ENCODE results near the gene GSN.

GSN gene

DNA sequence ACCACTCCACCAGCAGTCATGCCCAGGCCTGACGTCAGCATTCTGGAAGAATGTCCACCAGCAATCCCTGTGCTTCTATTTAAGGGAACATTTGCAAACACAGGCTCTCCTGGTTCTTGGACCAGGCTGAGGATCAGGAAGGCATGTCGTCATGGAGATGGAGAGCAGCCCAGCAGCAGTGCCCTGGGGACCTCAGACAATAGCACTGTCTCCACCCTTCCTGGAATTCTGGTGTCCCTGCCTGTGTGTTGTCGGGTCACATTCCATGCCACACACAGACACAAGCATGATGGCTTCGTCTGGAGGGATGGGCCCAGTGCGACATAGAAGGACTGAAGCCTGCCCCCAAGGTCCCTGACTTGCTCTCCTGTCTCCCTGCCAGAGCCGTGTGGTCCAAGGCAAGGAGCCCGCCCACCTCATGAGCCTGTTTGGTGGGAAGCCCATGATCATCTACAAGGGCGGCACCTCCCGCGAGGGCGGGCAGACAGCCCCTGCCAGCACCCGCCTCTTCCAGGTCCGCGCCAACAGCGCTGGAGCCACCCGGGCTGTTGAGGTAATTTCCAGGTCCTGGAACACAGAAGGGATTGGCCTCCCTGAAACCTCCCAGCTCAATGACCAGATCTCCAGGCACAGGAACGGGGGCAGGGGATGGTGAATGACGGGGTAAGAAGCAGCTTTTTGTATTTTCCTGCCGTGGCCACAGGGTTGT, 58.3 kb downstream of the GSN start:
- DNase-seq: no peak

DNA sequence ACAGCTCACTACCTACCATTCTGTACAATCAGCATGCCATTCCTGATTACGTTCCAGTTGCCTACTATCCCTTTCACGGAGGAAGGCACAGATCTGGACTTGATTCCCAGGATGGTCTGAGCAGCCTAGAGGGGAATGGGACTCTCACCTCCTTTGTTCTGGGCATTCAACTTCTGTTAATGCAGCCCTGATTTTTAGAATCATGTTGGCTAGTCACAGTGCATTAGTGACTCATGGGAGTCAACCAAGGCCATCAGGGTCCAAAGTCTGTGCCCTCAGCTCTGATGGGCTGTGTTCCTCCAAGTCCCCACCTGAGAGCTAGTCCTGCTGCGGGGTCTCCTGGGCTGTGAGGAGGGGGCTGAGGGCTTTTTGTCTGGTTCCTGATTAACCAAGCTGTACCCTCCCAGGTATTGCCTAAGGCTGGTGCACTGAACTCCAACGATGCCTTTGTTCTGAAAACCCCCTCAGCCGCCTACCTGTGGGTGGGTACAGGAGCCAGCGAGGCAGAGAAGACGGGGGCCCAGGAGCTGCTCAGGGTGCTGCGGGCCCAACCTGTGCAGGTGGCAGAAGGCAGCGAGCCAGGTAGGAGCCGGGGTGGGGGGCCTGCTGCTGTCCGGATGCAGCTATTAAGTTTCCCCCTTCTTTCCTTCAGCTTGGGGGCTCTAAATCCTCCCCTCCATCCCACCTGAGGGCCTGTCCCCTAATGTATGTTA, 59.1 kb downstream of the GSN start:
- DNase-seq: no peak

DNA sequence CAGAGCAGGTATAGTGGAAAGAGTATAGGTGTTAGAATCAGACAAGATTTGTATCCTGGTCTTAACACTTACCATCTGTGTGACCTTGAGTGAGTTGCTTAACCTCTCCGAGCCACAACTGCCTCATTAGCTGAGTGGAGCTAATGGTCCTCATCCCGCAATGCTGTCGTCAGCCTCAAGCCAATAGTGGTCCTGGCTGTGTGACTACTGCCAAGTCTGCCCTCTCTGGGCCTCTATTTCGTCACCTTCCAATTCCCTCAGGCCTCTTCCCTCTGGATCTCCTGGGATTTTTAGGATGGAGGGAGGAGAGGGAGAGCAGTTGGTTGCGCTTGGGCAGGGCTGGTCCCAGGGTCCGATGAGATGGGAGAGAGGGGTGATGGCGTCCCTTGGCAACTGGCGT, 60.5 kb downstream of the GSN start:
- DNase-seq: no peak

DNA sequence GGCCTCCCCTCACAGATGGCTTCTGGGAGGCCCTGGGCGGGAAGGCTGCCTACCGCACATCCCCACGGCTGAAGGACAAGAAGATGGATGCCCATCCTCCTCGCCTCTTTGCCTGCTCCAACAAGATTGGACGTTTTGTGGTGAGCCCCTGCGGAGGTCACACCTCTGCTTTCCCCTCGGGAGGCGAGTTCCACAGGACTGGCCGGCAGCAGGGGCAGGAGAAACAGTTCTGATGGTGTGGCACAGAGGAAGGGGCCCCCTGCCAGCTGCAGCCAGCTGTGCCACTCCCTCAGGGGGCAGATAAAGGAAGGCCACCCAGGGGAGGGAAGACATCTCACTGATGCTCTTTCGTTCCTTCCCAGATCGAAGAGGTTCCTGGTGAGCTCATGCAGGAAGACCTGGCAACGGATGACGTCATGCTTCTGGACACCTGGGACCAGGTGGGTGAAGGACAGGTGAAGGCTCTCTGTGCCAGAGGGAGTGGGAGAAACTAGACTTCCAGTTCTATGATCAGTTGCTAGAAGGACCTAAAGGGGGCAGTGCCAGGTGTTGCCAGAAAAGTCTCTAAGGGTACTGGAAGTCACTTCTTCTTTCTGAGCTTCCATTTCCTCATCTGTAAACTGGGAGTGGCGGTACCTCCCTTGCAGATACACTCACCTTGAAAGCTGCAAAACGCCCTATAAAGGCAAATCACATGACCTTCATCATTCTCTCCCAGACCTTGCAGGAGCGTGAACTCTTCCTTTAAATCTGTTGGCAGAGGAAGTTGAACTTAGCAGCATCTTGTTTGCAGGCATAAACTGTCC, 61.1 kb downstream of the GSN start:
- DNase-seq: no peak

DNA sequence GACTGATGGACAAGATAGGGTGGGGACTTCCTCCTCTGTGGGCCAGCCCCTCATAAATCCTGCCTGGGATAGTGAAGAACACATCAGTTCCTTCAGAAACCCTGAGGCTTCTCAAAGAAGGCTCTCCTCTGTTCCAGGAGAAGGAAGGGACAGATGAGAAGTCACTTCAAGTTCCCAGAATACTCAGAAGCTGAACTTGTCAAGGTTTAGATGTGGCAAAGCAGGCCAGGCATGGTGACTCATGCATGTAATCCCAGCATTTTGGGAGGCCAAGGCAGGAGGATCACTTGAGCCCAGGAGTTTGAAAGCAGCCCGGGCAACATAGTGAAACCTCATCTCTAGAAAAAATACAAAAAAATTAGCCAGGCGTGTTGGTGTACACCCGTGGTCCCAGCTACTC, 63.6 kb downstream of the GSN start:
- no peak for DNase-seq

DNA sequence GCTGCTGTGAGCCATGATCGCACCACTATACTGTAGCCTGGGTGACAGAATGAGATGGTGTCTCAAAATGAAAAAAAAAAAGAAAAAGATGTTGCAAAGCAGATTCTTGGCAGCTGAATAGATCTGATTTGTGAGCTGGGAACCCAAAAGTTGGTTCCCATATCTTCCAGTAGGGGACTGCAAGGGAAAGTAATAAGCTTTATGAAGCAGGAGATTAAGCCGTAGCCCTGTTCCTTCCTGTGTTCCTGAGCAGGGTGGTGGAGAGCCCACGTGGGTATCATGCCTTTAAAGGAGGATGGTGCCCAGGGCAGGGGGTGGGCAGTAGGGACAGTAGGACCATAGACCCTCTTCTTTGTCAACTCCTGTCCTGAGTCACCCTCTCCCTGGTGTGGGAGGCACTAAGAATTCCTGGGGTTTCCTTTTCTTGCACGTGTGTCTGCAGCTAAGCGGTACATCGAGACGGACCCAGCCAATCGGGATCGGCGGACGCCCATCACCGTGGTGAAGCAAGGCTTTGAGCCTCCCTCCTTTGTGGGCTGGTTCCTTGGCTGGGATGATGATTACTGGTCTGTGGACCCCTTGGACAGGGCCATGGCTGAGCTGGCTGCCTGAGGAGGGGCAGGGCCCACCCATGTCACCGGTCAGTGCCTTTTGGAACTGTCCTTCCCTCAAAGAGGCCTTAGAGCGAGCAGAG, 64.2 kb downstream of the GSN start:
- no peak for DNase-seq

DNA sequence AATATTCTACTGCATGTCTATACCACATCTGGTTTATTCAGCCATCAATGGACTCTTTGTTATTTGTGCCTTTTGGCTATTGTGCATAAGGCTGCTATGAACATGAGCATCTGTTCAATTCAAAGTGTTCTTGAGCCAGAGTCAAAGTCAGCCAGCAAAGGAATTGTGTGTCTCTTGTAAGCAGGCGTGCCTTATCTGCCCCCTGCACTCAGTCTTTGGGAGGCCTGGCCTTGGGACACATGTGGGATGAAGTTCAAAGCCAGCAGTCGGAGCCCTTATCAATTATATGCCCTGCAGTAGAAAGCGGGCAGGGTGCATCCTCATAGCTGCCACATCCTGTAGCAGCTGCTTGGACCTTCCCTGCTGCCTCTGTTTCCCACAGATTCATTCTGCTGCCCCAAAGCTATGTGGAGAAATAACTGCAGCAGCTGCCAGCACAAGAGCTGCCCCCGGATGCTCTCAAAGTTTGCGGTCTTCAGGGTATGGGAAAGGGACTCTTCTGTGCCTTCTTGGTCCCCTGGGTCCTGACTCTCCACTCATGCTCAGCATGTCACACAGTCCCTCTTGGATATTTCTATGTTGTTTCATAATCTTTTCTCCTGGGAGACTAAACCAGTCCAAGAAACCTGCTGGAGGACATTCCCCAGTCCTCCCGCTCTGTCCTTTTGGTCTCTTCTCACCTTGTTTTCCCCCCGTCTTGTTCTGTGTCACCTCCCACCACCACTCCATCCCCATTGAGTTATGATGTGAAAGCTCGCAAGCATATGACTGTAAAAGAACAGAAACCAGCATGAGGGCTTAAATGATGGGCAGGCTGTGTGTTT, 66.2 kb downstream of the GSN start:
- DNase-seq: no peak

DNA sequence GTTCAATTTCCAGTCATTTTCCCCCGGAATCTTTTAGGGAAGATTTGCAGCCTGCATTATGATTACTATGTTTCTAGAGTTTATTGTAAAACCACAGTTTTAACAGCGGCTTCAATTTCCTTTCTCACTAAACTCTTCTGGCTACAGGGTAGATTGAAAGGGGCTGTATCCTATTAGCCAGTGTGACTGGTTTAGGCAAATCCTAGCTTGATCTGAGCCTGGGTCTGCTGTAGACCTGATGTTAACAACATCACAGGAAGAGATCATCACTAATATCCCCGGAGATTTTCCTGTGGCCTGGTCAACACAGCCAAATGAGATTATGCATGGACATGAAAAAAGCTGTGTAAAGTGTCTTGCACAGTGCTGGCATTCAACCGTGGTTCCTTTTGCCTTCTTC, 68.7 kb downstream of the GSN start:
- no peak for DNase-seq

DNA sequence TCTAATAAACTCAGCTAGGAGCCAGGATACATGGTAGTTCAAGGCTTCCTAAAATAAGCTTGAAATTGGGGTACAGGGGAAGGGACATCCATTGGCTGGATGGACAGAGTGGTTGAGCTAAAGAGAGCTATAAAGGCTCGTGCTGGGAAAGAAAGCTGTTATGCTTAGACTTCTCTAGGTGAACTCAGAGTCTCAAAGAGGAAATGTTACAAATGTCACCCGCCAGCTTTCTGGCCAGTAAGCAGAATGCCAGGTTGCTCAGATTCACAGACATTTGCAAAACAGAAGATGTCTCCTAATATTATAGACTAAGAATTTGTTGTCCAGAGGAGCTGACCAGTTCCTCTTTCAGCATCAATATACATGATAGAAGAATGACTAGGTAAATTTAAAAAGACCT, 71.5 kb downstream of the GSN start:
- no peak for DNase-seq

DNA sequence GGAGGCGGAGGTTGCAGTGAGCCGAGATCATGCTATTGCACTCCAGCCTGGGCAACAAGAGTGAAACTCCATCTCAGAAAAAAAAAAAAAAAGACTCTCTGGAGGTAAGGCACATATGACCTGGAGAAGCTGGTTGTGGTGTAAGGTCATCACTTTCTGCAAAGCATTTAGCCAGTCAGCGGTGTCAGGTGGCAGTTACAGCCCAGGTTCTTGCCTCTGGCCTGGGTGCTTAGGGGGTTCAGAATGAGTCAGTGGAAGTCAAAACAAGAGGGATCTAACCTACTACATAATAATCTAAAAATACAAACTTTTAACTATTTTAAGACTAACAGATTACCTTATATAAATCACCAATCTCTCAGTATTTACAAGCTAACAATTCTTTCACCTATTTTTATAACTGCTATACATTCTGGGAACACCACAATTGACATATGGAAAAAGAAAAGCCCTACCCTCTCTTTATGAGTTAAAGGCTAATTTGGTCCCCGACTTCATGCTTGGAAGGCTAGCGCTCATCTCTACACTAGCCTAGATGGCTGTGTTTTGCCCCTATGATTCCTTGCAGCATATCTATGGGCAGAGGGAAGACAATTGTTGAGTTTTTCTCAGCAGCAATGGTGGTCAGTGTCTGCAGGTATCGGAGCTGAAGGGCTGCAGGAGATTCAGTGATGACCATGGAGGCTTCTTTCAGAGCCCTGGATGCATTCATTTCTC, 72.9 kb downstream of the GSN start:
- DNase-seq: no peak

DNA sequence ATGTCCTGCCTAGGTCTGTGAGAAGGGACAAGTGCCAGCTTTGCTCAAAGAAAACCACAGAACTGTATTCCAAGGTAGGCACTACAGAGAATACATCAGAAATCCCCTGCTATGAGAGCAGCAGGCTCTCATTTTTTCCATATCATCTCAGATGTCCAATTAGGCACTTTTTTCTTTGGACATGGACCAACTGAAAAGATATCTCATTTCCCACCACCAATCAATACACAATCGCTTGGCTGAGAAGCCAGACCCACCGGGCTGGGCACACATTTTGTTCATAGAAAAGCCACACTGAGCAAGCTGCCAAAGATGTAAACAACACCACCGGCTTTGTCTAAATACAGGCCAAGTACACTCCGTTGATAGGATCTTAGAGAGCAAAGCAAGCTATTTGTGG, 76.2 kb downstream of the GSN start:
- no peak for DNase-seq

DNA sequence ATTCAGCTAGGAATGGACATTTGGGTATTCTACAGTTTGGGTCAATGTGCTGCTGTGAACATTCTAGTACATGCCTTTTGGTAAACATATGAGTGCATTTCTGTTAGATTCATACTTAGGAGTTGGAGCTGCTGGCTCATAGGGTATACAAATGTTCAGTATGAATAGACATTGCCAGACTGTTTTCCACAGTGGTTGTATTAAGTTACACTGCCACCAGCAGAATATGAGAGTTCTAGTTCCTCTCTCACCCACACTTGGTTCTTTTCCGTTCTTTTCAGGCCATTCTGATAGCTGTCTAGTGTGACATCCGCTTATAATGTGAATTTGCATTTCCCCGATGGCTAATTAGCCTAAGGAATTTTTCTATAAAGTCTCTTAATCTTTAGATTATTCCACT, 77.1 kb downstream of the GSN start:
- no peak for DNase-seq

DNA sequence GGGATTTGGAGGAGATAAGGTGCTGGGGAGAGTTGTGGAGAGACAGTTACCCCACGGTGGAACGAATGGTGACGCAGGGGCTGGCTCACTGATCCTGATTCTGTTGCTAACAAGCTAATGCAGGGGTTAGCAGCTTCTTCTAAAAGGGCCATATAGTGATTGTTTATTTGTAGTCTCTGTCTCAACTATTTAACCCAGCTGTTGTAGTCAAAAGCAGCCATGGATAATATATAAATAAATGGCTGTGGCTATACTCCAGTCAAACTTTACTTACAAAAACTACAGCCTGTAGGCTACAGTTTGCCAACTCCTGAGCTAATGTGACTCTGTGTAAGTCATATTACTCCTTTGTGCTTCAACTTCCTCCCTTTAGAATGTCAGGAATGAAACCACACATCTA, 80.3 kb downstream of the GSN start:
- no peak for DNase-seq

DNA sequence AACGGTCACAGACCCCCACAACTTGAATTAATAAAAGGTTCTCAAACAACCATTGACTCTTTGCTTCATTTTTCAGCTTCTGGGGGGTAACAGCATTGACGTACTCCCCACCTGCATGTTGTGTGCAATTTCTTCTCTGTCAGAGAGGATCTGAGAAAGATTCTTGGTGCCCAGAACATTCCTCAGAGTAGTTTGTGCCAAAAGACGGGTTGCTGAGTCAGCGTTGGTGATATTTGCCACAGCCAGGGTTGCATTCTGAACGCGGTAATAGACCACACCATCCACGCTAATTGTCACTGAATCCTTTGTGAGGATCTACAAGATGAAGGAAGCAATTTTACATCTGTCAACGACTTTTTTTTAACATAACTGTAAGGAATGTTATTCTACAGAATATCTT, 81.0 kb downstream of the GSN start:
- no peak for DNase-seq

DNA sequence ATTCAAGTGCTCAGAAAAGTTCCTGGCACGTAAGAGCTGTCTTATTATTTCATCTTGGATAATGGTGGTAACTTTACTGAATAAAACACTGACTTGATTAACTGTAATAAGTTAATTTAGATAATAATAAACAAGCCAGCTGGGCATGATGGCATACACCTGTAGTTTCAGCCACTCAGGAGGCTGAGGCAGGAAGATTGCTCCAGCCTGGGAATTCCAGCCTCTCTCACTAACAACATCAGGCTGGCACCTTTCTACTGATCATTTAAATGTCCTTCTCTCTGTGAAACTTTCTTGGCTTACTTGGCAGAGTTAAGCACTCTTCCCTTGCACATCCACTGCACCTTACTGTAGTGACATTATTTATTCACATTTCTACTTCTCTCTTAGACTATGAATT, 82.1 kb downstream of the GSN start:
- DNase-seq: no peak

DNA sequence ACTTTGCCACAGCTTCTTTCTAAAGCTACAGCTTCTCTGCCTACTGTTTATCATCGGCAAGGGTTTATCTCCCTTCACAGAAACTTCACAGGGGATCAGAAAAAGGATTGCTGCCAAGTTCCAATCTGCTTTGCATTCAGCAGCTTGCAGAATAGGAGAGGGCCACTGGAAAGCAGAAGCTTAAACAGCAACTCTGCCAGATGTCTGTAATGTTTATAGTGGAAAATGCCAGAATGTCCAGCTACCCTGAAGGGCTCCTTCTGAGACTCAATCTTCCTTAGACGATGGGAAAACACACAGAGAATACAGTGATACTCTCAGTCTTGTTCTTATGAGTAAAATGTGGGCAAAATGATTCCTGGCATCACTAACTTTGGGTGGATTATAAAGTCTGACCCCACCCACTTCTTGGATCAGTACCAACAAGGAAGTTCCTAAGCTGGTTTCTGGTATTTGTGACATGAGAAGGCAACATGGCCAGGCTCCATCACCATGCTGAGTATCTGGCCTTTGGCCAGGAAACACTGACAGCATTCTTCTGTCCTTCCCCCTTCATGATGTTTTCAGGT, 83.1 kb downstream of the GSN start:
- no peak for DNase-seq

DNA sequence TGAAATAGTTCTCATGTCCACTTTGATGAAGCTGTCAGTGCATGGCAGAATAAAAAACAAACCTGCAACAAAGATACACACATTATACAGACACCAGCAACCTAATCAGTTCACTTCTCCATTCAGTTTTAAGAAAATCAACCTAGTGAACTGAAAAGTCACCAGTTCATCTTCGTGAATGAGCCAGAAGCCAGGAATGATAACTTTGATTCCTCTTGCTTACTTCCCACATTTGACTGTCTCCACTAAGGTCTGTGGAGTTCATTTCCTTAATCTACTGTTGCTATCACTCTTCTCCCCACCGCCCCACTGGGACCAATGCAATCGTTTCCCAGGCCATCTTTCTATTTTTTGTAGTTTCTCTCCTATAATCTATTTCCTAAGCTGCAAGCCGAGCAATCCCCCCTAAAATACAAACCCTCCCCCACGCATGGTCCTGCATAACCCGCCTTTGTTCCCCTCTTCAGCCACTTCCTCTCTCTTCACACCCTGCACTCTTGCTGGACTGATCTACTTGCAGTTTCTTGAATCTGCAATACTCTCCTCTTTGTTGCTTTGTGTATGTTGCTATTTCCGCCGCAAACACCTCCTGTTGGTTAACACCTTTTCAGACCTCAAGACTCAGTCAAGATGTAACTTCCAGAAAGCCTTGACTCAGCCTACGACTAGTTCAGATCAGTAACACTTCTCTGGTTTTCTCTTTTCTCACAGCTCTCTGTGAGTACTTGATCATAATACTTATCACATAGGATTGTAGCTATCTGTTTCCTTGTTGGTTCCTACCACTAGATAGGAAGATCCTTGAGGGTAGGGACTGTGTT, 85.5 kb downstream of the GSN start:
- DNase-seq: no peak

DNA sequence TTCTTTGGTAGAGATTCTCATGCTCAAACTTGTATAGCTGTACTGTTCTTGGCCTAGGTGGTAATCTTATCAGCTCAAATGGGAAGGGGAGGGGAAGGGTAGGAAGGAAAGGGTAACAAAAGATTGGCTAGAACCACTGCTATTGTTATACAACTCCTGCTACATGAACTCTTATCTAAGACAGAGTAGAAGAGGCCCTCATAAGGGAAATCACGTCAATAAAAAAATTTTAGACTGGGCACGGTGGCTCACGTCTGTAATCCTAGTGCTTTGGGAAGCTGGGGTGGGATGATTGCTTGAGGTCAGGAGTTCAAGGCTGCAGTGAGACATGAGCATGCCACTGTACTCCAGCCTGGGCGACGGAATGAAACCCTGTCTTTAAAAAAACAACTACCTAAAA, 86.2 kb downstream of the GSN start:
- DNase-seq: no peak

DNA sequence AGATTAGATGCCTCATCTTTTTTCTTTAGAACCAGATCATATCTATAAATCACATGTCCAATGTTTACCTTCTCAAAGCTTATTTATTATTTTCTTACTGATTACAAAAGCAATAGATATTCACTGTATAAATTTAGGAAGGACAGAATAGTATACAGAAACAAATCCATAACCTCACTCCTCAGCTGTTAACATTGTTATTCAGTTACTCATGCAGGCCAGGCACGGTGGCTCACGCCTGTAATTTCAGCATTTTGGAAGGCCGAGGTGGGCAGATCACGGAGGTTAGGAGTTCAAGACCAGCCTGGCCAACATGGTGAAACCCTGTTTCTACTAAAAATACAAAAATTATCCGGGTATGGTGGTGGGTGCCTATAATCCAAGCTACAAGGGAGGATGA, 86.8 kb downstream of the GSN start:
- no peak for DNase-seq

DNA sequence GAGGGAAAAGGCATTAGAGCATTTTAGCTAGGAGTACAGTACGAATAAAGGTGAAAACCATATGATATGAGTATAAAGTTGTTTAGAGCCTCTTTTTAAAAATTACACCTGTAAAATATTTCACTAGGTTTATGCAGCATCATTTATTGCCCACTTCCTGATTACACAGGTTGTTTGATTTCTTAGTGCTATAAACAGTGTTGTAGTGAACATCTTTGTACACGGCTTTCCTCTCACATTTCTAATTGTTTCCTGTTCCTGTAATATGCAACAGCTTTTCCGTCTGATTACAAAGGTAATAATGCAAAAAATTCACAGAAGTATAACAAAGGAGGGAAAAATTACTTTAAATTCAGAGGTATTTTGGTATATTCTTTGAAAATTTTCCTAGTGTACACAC, 89.0 kb downstream of the GSN start:
- DNase-seq: no peak

DNA sequence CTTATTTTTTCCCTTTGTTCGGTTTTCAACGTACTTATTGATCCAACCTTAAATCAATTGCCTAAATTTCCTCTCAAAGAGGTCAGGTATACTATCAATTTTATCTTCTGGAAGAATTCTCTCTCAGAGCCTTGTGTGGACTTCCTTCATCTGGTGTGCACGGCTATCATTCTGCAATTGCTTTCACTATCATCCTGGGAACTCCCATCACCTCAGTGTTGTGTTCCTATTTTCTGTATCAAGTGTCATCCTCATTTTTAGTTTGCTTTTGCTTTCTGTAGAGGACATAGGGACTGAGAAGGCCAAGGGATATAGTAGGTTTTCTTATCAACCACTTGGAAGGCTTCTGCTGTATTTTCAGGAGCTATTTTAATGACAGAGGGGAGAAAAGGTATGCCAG, 90.8 kb downstream of the GSN start:
- no peak for DNase-seq
